CD4-positive, alpha-beta T cell (primary cell): ENCODE data around the gene MED13. TPM values are rescaled to one million over a fixed set of nuclear protein-coding genes. Genes with fewer than 3 reads are reported as not detected.
A peak's percentile ranks its signal among the peaks of the same experiment; 100 is the strongest.

Experiments
- ATAC-seq: fragments of 200-7000 bp; cut with Tn5 transposase; one replicate; pipeline ENCODE4 v1.10.0; 2022; ENCODE audit warnings: mild to moderate bottlenecking; ENCODE audit not compliant: poor library complexity
- CTCF ChIA-PET: fragments of 350-600 bp; sonication (Branson Sonifier 250); formaldehyde crosslinking; loops from one replicate; lab custom pipeline; 2021; ENCODE audit warnings: antibody characterized with exemption, inconsistent platforms; lab: Charles Lee
- POLR2A ChIA-PET: fragments of 350-600 bp; sonication (Branson Sonifier 250); formaldehyde crosslinking; loops from one replicate; lab custom pipeline; 2021; ENCODE audit warnings: antibody characterized with exemption, inconsistent platforms; lab: Charles Lee
- DNase-seq, 14 experiments: peaks; one replicate each; pipeline ENCODE4 v3.0.0-alpha.2; 2013 to 2020; ENCODE audit warnings: mixed read lengths in 2 of 14
- H3K27ac ChIP-seq, 2 donors: one replicate each; pipeline versions ENCODE4 v1.5.1 to v1.7.0; 2013; ENCODE audit warnings: low read length in 2 of 2, low read depth in 1 of 2, mild to moderate bottlenecking in 1 of 2
- H3K27me3 ChIP-seq, 2 experiments: 1 replicate in 1 of 2; 2 replicates in 1 of 2; pipeline versions ENCODE4 v1.6.1 to v1.7.0; 2013; ENCODE audit warnings: low read length in 2 of 2, control low read depth in 1 of 2, mild to moderate bottlenecking in 1 of 2, moderate library complexity in 1 of 2; ENCODE audit not compliant: insufficient read depth in 2 of 2, control insufficient read depth in 1 of 2
- H3K36me3 ChIP-seq: one replicate; pipeline ENCODE4 v1.6.1; 2013; ENCODE audit warnings: low read length, control low read depth; ENCODE audit not compliant: insufficient read depth
- H3K4me1 ChIP-seq: one replicate; pipeline ENCODE4 v1.6.1; 2013; ENCODE audit warnings: low read length, control low read depth; ENCODE audit not compliant: insufficient read depth
- H3K4me3 ChIP-seq: one replicate; pipeline ENCODE4 v1.5.1; 2013; ENCODE audit warnings: mild to moderate bottlenecking, low read length, moderate library complexity
- H3K9me3 ChIP-seq, 2 experiments: 1 replicate in 1 of 2; 2 replicates in 1 of 2; pipeline versions ENCODE4 v1.6.1 to v1.7.0; 2013; ENCODE audit warnings: low read length in 2 of 2, mild to moderate bottlenecking in 2 of 2, control low read depth in 1 of 2, moderate library complexity in 1 of 2; ENCODE audit not compliant: control insufficient read depth in 1 of 2, insufficient read depth in 1 of 2
- H3K27ac Mint-ChIP-seq: one replicate; pipeline ENCODE4 v1.8.0; 2020; ENCODE audit warnings: mixed read lengths
- H3K27me3 Mint-ChIP-seq: one replicate; pipeline ENCODE4 v1.8.0; 2021; ENCODE audit warnings: mixed read lengths
- H3K36me3 Mint-ChIP-seq: one replicate; pipeline ENCODE4 v1.8.0; 2021; ENCODE audit warnings: low read depth, mixed read lengths
- H3K4me1 Mint-ChIP-seq: one replicate; pipeline ENCODE4 v1.8.0; 2021; ENCODE audit warnings: low read depth, mixed read lengths
- H3K4me3 Mint-ChIP-seq: one replicate; pipeline ENCODE4 v1.8.0; 2020; ENCODE audit warnings: mild to moderate bottlenecking, mixed read lengths
- H3K9me3 Mint-ChIP-seq: one replicate; pipeline ENCODE4 v1.8.0; 2020; ENCODE audit warnings: mixed read lengths
- intact Hi-C, 2 experiments: fragments of 100-400 bp; cut with DNase I in 1 of 2; cut with micrococcal nuclease in 1 of 2; formaldehyde crosslinking; loops; one replicate each; pipeline versions ENCODE4 v1.15.1 to v1.9.0; 2023 to 2025; cut with DNase I, micrococcal nuclease
- total RNA-seq, 174 experiments: library from RNA in 2 of 174; stranded (reverse) in 2 of 174; gene quantifications; one replicate each; pipeline ENCODE4 v1.2.3 and lab custom pipeline; 2021 to 2026
- TF ChIP-seq, protein P1 (sequence below): fragments of 200-600 bp; IDR thresholded peaks from one replicate; pipeline ENCODE4 v1.8.0; 2022; ENCODE audit warnings: antibody characterized with exemption, mild to moderate bottlenecking

MED13 gene
- total RNA-seq, 2 experiments from 2014 or later = 75.7 to 85.8 TPM

DNA sequence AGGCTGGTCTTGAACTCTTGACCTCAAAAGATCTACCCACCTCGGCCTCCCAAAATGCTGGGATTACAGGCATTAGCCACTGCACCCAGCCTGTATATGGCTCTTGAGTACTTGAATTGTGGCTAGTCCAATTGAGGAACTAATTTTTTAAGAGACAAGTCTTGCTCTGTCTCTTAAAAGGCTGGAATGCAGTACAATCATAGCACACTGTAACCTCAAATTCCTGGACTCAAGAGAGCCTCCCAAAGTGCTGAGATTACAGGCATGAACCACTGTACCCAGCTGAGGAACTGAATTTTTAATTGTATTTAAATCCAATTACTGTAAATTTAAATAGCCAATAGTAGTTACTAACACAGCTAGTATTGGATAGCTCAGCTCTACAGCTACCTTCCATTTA lies 50.6 kb downstream of the MED13 start:
- ChIA-PET POLR2A (no interaction called here), CTCF (no interaction called here)
- H3K4me3 Mint-ChIP-seq = no peak overlapping the region
- DNase-seq (no peak), ATAC-seq (no peak)
- H3K36me3 Mint-ChIP-seq = peaks cover 80% of the 10 kb centered on the region
- peaks cover 12% of the 10 kb centered on the region for H3K4me1 Mint-ChIP-seq
- H3K4me1 ChIP-seq = no peaks in the 10 kb centered on the region
- TF ChIP-seq, protein P1, sequence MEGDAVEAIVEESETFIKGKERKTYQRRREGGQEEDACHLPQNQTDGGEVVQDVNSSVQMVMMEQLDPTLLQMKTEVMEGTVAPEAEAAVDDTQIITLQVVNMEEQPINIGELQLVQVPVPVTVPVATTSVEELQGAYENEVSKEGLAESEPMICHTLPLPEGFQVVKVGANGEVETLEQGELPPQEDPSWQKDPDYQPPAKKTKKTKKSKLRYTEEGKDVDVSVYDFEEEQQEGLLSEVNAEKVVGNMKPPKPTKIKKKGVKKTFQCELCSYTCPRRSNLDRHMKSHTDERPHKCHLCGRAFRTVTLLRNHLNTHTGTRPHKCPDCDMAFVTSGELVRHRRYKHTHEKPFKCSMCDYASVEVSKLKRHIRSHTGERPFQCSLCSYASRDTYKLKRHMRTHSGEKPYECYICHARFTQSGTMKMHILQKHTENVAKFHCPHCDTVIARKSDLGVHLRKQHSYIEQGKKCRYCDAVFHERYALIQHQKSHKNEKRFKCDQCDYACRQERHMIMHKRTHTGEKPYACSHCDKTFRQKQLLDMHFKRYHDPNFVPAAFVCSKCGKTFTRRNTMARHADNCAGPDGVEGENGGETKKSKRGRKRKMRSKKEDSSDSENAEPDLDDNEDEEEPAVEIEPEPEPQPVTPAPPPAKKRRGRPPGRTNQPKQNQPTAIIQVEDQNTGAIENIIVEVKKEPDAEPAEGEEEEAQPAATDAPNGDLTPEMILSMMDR = no peak
- no peak overlapping the region for H3K4me3 ChIP-seq
- intact Hi-C loops = no loop called here
- H3K27me3 ChIP-seq = no peaks in the 10 kb centered on the region
- H3K27ac Mint-ChIP-seq = no peak overlapping the region
- H3K9me3 ChIP-seq = no peaks in the 10 kb centered on the region
- peaks cover 46% of the 10 kb centered on the region for H3K36me3 ChIP-seq
- no peaks in the 10 kb centered on the region for H3K27me3 Mint-ChIP-seq
- H3K9me3 Mint-ChIP-seq = no peaks in the 10 kb centered on the region
- H3K27ac ChIP-seq = no peak overlapping the region

DNA sequence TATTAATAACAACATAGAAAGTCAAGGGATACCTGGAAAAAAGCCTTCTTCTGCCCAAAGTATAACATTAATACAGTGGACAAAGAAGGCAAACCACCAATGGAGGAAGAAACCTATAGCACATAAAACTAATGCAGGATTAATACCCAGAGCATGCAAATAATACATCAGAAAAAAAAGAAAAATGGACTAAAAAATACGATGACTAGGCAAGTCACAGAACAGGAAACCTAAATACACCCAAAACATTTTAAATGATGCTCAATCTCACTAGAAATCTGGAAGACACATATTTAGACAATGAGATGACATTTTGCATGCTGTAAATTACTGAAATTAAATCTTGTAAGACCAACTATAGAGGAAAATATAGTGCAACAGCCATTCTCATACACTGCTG lies 55.9 kb downstream of the MED13 start:
- ChIA-PET CTCF (interaction anchor here (0.5 to 1.6 kb wide), 3 partner anchors 11 to 57 kb away, joined by 3 to 5 read pairs (median 5); no protein-coding TSS in a partner anchor), POLR2A (no interaction called here)
- Mint-ChIP-seq H3K36me3 (peaks cover 86% of the 10 kb centered on the region), H3K27ac (peak overlapping the region; percentile 30), H3K4me1 (peaks cover 34% of the 10 kb centered on the region), H3K4me3 (no peak overlapping the region), H3K9me3 (no peaks in the 10 kb centered on the region), H3K27me3 (no peaks in the 10 kb centered on the region)
- H3K9me3 ChIP-seq = no peaks in the 10 kb centered on the region
- intact Hi-C loops = loop anchor here in 1 of 2 experiments (1.0 kb wide), 1 partner anchor 12 kb away; no protein-coding TSS in a partner anchor
- TF ChIP-seq, protein P1 = no peak
- no peak overlapping the region for H3K27ac ChIP-seq
- DNase-seq (no peak), ATAC-seq (no peak)
- H3K36me3 ChIP-seq = peaks cover 52% of the 10 kb centered on the region
- H3K4me1 ChIP-seq = peaks cover 3% of the 10 kb centered on the region
- no peaks in the 10 kb centered on the region for H3K27me3 ChIP-seq
- H3K4me3 ChIP-seq = no peak overlapping the region

DNA sequence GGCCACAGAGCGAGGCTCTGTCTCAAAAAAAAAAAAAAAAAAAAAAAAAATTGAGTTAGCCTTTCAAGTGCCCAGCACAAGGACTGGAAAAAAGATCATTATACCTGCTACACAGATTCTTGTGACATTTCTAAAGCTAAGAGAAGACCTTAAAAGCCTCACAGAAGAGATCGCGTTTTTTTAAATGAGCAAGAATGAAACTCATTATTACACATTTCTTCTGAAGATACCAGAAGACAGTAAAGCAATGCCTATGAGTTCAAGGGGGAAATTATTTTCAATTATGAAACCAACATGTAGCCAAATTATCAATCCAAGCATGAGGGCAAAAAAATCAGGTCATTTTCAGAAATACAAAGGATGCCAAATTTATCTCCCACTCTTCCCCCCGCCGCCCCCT lies 56.8 kb downstream of the MED13 start:
- TF ChIP-seq, protein P1 = no peak
- H3K27ac Mint-ChIP-seq = no peak overlapping the region
- no peaks in the 10 kb centered on the region for H3K27me3 Mint-ChIP-seq
- H3K27ac ChIP-seq = no peak overlapping the region
- peaks cover 51% of the 10 kb centered on the region for H3K36me3 ChIP-seq
- DNase-seq = no peak
- H3K9me3 ChIP-seq = no peaks in the 10 kb centered on the region
- H3K4me1 ChIP-seq = peaks cover 3% of the 10 kb centered on the region
- intact Hi-C loops = no loop called here
- no peaks in the 10 kb centered on the region for H3K27me3 ChIP-seq
- no peak overlapping the region for H3K4me3 ChIP-seq
- no peak overlapping the region for H3K4me3 Mint-ChIP-seq
- no peak for ATAC-seq
- POLR2A ChIA-PET = no interaction called here
- H3K9me3 Mint-ChIP-seq = no peaks in the 10 kb centered on the region
- H3K36me3 Mint-ChIP-seq = peaks cover 85% of the 10 kb centered on the region
- CTCF ChIA-PET = interaction anchor here (0.7 to 1.6 kb wide), 4 partner anchors 10 to 612 kb away, joined by 3 to 5 read pairs (median 4); no protein-coding TSS in a partner anchor
- H3K4me1 Mint-ChIP-seq = peaks cover 37% of the 10 kb centered on the region
